Mesodermal cell (in vitro differentiated cells): ENCODE data around the gene LRRC46.
A peak's percentile ranks its signal among the peaks of the same experiment; 100 is the strongest.

Source experiments
- H3K27ac ChIP-seq: 2 replicates; pipeline ENCODE4 v1.7.0; 2013; ENCODE audit warnings: mild to moderate bottlenecking, low read depth, low read length, moderate library complexity; ENCODE audit not compliant: severe bottlenecking
- H3K36me3 ChIP-seq: 2 replicates; pipeline ENCODE4 v1.7.1; 2013; ENCODE audit warnings: mild to moderate bottlenecking, low read length, moderate library complexity; ENCODE audit not compliant: control insufficient read depth, insufficient read depth
- H3K4me1 ChIP-seq: one replicate; pipeline ENCODE4 v1.7.1; 2013; ENCODE audit warnings: mild to moderate bottlenecking, low read length; ENCODE audit not compliant: insufficient read depth, control insufficient read depth, poor library complexity, severe bottlenecking
- H3K4me3 ChIP-seq: 2 replicates; pipeline ENCODE4 v1.7.0; 2013; ENCODE audit warnings: low read length, control low read depth, mild to moderate bottlenecking; ENCODE audit not compliant: insufficient read depth, poor library complexity, severe bottlenecking; ENCODE audit errors: extremely low read depth
- H3K9me3 ChIP-seq: 2 replicates; pipeline ENCODE4 v1.7.1; 2013; ENCODE audit warnings: mild to moderate bottlenecking, low read length, moderate library complexity; ENCODE audit not compliant: control insufficient read depth
- WGBS, 2 experiments: methylation state at CpG; one replicate each; pipeline ENCODE4 v1.1.5; 2013; ENCODE audit warnings: missing lambda C conversion rate in 2 of 2; ENCODE audit not compliant: insufficient coverage in 2 of 2; 5-methylcytosine and 5-hydroxymethylcytosine counted together

LRRC46 gene

GRCh38 chr17:47802341-47803022 is 29.0 kb upstream of the LRRC46 start:
- H3K27ac ChIP-seq, result no peak overlapping the region
- 25 to 39% methylated on average over 8 to 9 of the region's 9 CpGs for WGBS, 2 experiments
- no peak overlapping the region for H3K4me3 ChIP-seq
- H3K9me3 ChIP-seq, result no peaks in the 10 kb centered on the region
- peaks cover 4% of the 10 kb centered on the region for H3K36me3 ChIP-seq
- H3K4me1 ChIP-seq, result no peaks in the 10 kb centered on the region

DNA sequence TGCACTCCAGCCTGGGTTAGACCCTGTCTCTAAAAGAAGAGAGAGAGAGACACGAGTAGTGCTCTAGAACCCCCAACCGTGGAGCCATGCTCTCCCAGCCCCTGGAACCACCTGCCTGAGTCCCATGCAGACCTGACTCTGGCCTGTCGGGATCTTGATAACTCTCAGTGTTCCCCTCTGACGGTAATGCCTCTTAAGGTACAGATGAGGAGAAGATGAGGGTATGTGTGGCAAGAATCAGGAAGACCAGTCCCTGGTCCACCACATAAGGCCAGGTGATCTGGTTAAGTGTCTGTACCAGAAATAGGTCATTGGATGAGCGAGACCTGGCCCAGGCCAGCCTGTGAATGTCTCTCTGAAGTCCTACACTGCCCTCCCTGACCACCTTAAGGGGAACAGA is 28.3 kb upstream of the LRRC46 start:
- no peaks in the 10 kb centered on the region for H3K9me3 ChIP-seq
- H3K4me1 ChIP-seq, result no peaks in the 10 kb centered on the region
- peaks cover 8% of the 10 kb centered on the region for H3K36me3 ChIP-seq
- no peak overlapping the region for H3K27ac ChIP-seq
- WGBS, 2 experiments, result 33 to 50% methylated on average over 2 to 5 of the region's 5 CpGs
- no peak overlapping the region for H3K4me3 ChIP-seq

GRCh38 chr17:47803751-47804150 is 27.7 kb upstream of the LRRC46 start:
- WGBS, 2 experiments, result 62 to 70% methylated on average over 5 of the region's 6 CpGs
- H3K9me3 ChIP-seq, result no peaks in the 10 kb centered on the region

GRCh38 chr17:47804461-47804860 is 27.0 kb upstream of the LRRC46 start:
- no peaks in the 10 kb centered on the region for H3K9me3 ChIP-seq
- H3K4me3 ChIP-seq, result no peak overlapping the region
- peaks cover 20% of the 10 kb centered on the region for H3K36me3 ChIP-seq
- 69 to 80% methylated on average over 2 to 3 of the region's 3 CpGs for WGBS, 2 experiments
- no peaks in the 10 kb centered on the region for H3K4me1 ChIP-seq
- H3K27ac ChIP-seq, result no peak overlapping the region

More at GRCh38 chr17:47803751-47804150, 27.7 kb upstream of the LRRC46 start:
- no peaks in the 10 kb centered on the region for H3K4me1 ChIP-seq
- H3K4me3 ChIP-seq, result no peak overlapping the region
- peaks cover 13% of the 10 kb centered on the region for H3K36me3 ChIP-seq
- H3K27ac ChIP-seq, result no peak overlapping the region

- 84 to 93% methylated on average over 9 to 15 of the region's 16 CpGs for WGBS, 2 experiments
- Histone ChIP-seq H3K9me3 (no peaks in the 10 kb centered on the region), H3K27ac (no peak overlapping the region), H3K4me1 (peaks cover 13% of the 10 kb centered on the region), H3K4me3 (no peak overlapping the region), H3K36me3 (peaks cover 24% of the 10 kb centered on the region)
Measured at GRCh38 chr17:47806026-47806912, 25.2 kb upstream of the LRRC46 start.

DNA sequence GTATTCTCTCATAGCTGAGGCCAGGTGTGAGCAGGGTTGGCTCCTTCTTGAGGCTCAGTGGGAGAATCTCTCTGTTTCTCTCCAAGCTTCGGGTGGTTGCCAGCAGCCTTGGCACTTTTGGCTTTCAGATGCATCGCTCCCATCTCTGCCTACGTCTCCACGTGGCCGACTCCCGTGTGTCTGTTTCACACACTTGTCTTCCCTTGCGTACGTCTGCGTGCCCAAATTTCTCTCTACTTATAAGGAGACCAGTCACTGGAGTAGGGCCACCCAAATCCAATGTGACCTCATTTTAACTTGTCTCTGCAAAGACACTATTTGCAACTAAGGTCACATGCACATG is 24.6 kb upstream of the LRRC46 start:
- Histone ChIP-seq H3K9me3 (no peaks in the 10 kb centered on the region), H3K4me3 (no peak overlapping the region), H3K4me1 (peaks cover 13% of the 10 kb centered on the region), H3K36me3 (peaks cover 25% of the 10 kb centered on the region), H3K27ac (no peak overlapping the region)
- WGBS, 2 experiments, result 92 to 96% methylated on average over 9 of the region's 9 CpGs

DNA sequence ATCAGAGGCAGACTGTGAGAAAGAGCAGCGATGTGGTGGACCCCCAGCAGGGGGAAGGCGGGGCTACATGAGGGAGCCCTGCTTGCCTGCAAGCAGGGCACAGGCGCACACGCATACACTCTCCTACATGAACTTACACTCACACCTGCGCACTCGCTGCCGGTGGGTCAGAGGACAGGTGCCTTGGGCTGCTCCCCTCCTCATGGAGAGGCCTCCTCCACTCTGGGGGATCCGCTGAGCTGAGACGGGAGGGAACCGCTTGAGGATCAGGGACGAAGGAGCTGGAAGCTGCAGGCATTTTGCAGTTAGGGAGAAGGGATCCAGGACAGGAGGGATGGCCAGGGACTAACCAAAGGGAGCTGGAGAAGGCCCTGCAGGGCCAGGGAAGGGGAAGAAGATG is 24.0 kb upstream of the LRRC46 start:
- Histone ChIP-seq H3K9me3 (no peaks in the 10 kb centered on the region), H3K36me3 (peaks cover 25% of the 10 kb centered on the region), H3K4me3 (no peak overlapping the region), H3K27ac (no peak overlapping the region), H3K4me1 (peaks cover 13% of the 10 kb centered on the region)
- WGBS, 2 experiments, result 88 to 93% methylated on average over 5 to 9 of the region's 11 CpGs

DNA sequence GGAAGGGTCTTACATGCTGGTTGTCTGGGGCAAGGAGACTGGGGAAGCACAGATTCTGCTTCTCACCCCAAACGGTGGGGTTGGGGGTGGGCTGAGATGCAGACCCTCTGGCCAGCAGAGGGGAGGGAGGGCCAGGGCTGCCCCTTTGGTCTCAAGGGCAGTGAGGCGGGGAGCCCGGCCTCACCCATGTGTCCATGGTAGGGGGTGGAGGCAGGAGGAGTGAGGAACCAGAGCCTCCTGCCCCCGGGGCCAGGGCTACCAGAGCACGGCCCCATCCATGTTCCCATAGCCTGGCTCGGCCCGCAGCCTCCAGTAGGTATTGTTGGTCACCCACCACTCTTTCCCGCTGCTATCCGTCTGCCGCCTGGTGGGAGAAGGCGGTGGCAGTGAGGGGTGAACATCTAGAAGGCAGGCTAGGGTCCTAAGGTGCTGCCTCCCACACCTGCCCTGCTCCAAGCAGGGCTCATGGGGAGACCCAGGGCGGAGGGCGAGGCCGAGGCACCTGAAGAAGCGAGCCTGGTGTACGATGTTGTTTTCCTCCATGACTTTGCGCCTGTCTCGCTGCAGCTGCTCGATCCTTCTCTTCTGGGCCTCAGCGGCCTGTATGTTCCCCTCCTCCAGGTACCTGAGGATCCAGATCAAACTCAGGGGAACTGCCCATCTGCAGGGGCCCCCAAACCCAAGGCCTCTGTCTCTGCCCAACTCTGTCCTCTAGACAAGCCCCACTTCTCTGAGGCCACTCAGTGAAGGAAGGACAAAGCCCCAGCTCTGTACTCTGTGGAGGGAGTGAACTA is 23.2 kb upstream of the LRRC46 start:
- Histone ChIP-seq H3K36me3 (peaks cover 25% of the 10 kb centered on the region), H3K27ac (no peak overlapping the region), H3K4me3 (no peak overlapping the region), H3K9me3 (no peaks in the 10 kb centered on the region), H3K4me1 (peaks cover 13% of the 10 kb centered on the region)
- WGBS, 2 experiments, result 91 to 93% methylated on average over 14 to 17 of the region's 20 CpGs

- H3K4me3 ChIP-seq, result no peak overlapping the region
- H3K27ac ChIP-seq, result no peak overlapping the region
- peaks cover 13% of the 10 kb centered on the region for H3K4me1 ChIP-seq
- 93 to 95% methylated on average over 19 to 20 of the region's 22 CpGs for WGBS, 2 experiments
- peaks cover 25% of the 10 kb centered on the region for H3K36me3 ChIP-seq
- H3K9me3 ChIP-seq, result no peaks in the 10 kb centered on the region
Measured at GRCh38 chr17:47808830-47809480, 22.5 kb upstream of the LRRC46 start.

DNA sequence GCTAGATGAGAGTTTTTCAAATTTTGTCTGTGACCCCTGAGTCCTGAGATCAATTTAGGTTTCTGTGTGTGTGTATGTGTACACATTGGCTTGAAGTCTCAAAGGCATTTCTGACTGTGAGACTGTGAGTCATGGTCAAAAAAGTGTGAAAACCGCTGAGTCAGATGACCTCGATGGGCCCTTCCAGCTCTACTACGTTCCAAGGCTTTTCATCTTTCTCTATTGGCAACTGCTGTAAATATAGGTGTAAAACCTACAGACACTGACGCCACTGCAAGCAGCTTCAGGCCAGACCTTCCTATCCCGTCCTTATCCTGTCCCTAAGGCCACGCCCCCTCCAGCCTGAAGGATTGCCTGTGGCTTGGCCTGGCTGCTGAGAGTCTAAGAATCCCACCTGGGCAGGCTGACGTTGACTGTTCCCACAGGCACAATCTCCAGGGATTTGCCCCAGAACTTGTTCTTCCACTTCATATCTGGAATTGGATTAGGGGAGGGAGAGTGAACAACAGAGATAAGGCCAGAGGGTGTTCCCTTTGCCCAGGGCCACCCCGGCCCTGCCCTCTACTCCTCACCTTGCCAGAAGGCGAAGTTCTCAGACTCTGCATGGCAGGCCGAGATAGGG is 21.2 kb upstream of the LRRC46 start:
- Histone ChIP-seq H3K4me1 (peaks cover 13% of the 10 kb centered on the region), H3K36me3 (peaks cover 35% of the 10 kb centered on the region), H3K9me3 (no peaks in the 10 kb centered on the region), H3K4me3 (no peak overlapping the region), H3K27ac (peak overlapping the region; percentile 23)
- WGBS, 2 experiments, result 40 to 51% methylated on average over 5 to 8 of the region's 10 CpGs
